ENCODE data around the gene FOLR1. TPM values are rescaled to one million over a fixed set of nuclear protein-coding genes. Genes with fewer than 3 reads are reported as not detected.

The FOLR1 gene
- total RNA-seq, 2 donors from 2014 or later: not detected

- H3K36me3 Mint-ChIP-seq: peaks cover 5% of the 10 kb centered on the region in 2 donors
- peak overlapping the region in 1 of 2 donors; percentile 21 for H3K27ac Mint-ChIP-seq
- ATAC-seq: no peak
- no peak for DNase-seq (ENCODE audit: low spot score in 2 of 2)
- no peaks in the 10 kb centered on the region for H3K9me3 Mint-ChIP-seq
Observed at GRCh38 chr11:72228844-72229231, 36.9 kb downstream of the FOLR1 start.

GRCh38 chr11:72229336-72229924 lies 37.5 kb downstream of the FOLR1 start:
- Mint-ChIP-seq H3K36me3 (no peaks in the 10 kb centered on the region), H3K9me3 (no peaks in the 10 kb centered on the region), H3K27ac (peak overlapping the region; percentile 20 to 21)
- DNase-seq (ENCODE audit: low spot score in 2 of 2): no peak
- ATAC-seq: no peak

- Mint-ChIP-seq H3K9me3 (no peaks in the 10 kb centered on the region), H3K36me3 (no peaks in the 10 kb centered on the region), H3K27ac (no peak overlapping the region)
- ATAC-seq (no peak), DNase-seq (ENCODE audit: low spot score in 2 of 2) (no peak)
Observed at GRCh38 chr11:72229925-72230763, 38.2 kb downstream of the FOLR1 start.

- ATAC-seq: no peak
- DNase-seq (ENCODE audit: low spot score in 2 of 2): no peak
- Mint-ChIP-seq H3K36me3 (no peaks in the 10 kb centered on the region), H3K27ac (no peak overlapping the region), H3K9me3 (no peaks in the 10 kb centered on the region)
Observed at GRCh38 chr11:72230764-72231365, 38.9 kb downstream of the FOLR1 start.

GRCh38 chr11:72231396-72232259 lies 39.7 kb downstream of the FOLR1 start:
- ATAC-seq (no peak), DNase-seq (ENCODE audit: low spot score in 2 of 2) (peak in 1 of 2 donors; percentile 47)
- H3K27ac Mint-ChIP-seq: peak overlapping the region in 1 of 2 donors; percentile 78
- H3K9me3 Mint-ChIP-seq: no peaks in the 10 kb centered on the region
- no peaks in the 10 kb centered on the region for H3K36me3 Mint-ChIP-seq

GRCh38 chr11:72232260-72233055 lies 40.5 kb downstream of the FOLR1 start:
- H3K36me3 Mint-ChIP-seq: no peaks in the 10 kb centered on the region
- H3K27ac Mint-ChIP-seq: peak overlapping the region in 1 of 2 donors; percentile 78
- peak in 1 of 2 donors; percentile 46 for DNase-seq (ENCODE audit: low spot score in 2 of 2)
- ATAC-seq: no peak
- H3K9me3 Mint-ChIP-seq: no peaks in the 10 kb centered on the region

- peak in 1 of 2 donors; percentile 34 for DNase-seq (ENCODE audit: low spot score in 2 of 2)
- Mint-ChIP-seq H3K36me3 (no peaks in the 10 kb centered on the region), H3K9me3 (no peaks in the 10 kb centered on the region), H3K27ac (no peak overlapping the region)
- no peak for ATAC-seq
Observed at GRCh38 chr11:72233056-72233772, 41.3 kb downstream of the FOLR1 start.

- ATAC-seq: no peak
- H3K27ac Mint-ChIP-seq: peak overlapping the region in 1 of 2 donors; percentile 24
- H3K9me3 Mint-ChIP-seq: no peaks in the 10 kb centered on the region
- H3K36me3 Mint-ChIP-seq: no peaks in the 10 kb centered on the region
- DNase-seq (ENCODE audit: low spot score in 2 of 2): peak in 1 of 2 donors; percentile 35
Observed at GRCh38 chr11:72233773-72234513, 42.0 kb downstream of the FOLR1 start.

GRCh38 chr11:72234514-72234830 lies 42.5 kb downstream of the FOLR1 start:
- H3K36me3 Mint-ChIP-seq: no peaks in the 10 kb centered on the region
- H3K27ac Mint-ChIP-seq: peak overlapping the region in 1 of 2 donors; percentile 24
- ATAC-seq: no peak
- no peaks in the 10 kb centered on the region for H3K9me3 Mint-ChIP-seq
- DNase-seq (ENCODE audit: low spot score in 2 of 2): no peak

GRCh38 chr11:72234920-72235319 lies 43.0 kb downstream of the FOLR1 start:
- no peaks in the 10 kb centered on the region for H3K9me3 Mint-ChIP-seq
- H3K36me3 Mint-ChIP-seq: no peaks in the 10 kb centered on the region
- ATAC-seq (no peak), DNase-seq (ENCODE audit: low spot score in 2 of 2) (no peak)
- H3K27ac Mint-ChIP-seq: no peak overlapping the region

- DNase-seq (ENCODE audit: low spot score in 2 of 2) (peak in 1 of 2 donors; percentile 39), ATAC-seq (no peak)
- no peaks in the 10 kb centered on the region for H3K9me3 Mint-ChIP-seq
- no peak overlapping the region for H3K27ac Mint-ChIP-seq
- peaks cover 0 to 4% of the 10 kb centered on the region in 2 donors for H3K36me3 Mint-ChIP-seq
Observed at GRCh38 chr11:72235351-72236057, 43.6 kb downstream of the FOLR1 start.

- no peaks in the 10 kb centered on the region for H3K9me3 Mint-ChIP-seq
- peaks cover 0 to 5% of the 10 kb centered on the region in 2 donors for H3K36me3 Mint-ChIP-seq
- ATAC-seq (no peak), DNase-seq (ENCODE audit: low spot score in 2 of 2) (peak in 1 of 2 donors; percentile 13)
- H3K27ac Mint-ChIP-seq: peak overlapping the region in 1 of 2 donors; percentile 55
Observed at GRCh38 chr11:72236083-72236697, 44.2 kb downstream of the FOLR1 start.

- ATAC-seq (no peak), DNase-seq (ENCODE audit: low spot score in 2 of 2) (no peak)
- no peaks in the 10 kb centered on the region for H3K9me3 Mint-ChIP-seq
- peak overlapping the region in 1 of 2 donors; percentile 55 for H3K27ac Mint-ChIP-seq
- H3K36me3 Mint-ChIP-seq: peaks cover 0 to 5% of the 10 kb centered on the region in 2 donors
Observed at GRCh38 chr11:72236774-72237111, 44.8 kb downstream of the FOLR1 start.

Data from activated naive CD4-positive, alpha-beta T cell treated with anti-CD3 and anti-CD28 coated beads, Interleukin-2, amount 50 U/mL, for 72 hours (primary cell).